Measurements from ENCODE around the gene TMBIM1. TPM values are rescaled to one million over a fixed set of nuclear protein-coding genes. Genes with fewer than 3 reads are reported as not detected.
A peak's percentile ranks its signal among the peaks of the same experiment; 100 is the strongest.
"Not testable (repeated sequence)": the region's sequence is repeated elsewhere in the genome, so short reads cannot be mapped to it uniquely, and the experiment has no call there.

Gene TMBIM1
- total RNA-seq, 4 donors from 2014 or later: 183 to 282 (median 202) TPM

DNA sequence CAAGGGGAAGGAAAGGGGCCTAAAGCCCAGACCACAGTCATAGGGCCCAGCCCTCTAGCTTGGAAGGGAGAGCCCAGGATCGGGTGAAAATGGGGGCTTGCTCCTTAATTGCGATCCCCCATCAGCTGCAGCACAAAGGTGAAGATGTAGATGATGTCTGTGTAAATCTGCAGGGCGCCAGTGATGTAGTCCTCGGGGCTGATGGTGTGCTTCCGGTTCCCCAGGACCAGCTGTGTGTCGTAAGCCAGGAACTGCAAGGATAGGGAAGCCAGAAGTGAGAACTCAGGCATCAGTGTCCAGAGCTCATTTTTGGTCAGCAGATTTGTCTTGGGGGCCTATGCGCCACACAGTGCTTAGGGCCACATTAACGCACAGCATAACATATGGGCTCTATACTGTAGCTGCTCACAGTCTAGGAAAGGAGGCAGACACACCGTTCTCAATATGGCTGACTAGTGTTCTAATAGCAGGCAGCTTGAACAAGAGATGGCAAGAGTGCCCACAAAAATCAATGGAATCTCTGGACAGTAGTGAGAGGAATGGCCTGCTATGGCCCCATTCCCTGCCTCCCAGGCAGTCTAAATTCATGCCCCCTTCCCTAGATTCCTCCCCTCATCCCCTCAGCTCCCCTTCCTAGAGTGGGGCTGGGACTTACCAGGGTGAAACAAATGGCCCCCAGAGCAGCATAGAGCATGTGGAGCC, 16.8 kb downstream of the TMBIM1 start:
- Histone ChIP-seq H3K36me3 (peaks cover 3 to 71% (median 28%) of the 10 kb centered on the region in 3 donors), H3K9me3 (no peaks in the 10 kb centered on the region), H3K4me3 (no peak overlapping the region), H3K27ac (peak overlapping the region in 2 of 4 donors; percentile 77 to 95), H3K27me3 (no peaks in the 10 kb centered on the region), H3K4me1 (peaks cover 0 to 64% (median 25%) of the 10 kb centered on the region in 4 donors)
- 86% methylated on average over 9 of the region's 9 CpGs for WGBS, 2 donors
- DNase-seq (ENCODE audit: low spot score in 2 of 2): no peak
- TF ChIP-seq, protein P1, sequence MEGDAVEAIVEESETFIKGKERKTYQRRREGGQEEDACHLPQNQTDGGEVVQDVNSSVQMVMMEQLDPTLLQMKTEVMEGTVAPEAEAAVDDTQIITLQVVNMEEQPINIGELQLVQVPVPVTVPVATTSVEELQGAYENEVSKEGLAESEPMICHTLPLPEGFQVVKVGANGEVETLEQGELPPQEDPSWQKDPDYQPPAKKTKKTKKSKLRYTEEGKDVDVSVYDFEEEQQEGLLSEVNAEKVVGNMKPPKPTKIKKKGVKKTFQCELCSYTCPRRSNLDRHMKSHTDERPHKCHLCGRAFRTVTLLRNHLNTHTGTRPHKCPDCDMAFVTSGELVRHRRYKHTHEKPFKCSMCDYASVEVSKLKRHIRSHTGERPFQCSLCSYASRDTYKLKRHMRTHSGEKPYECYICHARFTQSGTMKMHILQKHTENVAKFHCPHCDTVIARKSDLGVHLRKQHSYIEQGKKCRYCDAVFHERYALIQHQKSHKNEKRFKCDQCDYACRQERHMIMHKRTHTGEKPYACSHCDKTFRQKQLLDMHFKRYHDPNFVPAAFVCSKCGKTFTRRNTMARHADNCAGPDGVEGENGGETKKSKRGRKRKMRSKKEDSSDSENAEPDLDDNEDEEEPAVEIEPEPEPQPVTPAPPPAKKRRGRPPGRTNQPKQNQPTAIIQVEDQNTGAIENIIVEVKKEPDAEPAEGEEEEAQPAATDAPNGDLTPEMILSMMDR (IDR thresholded peaks at IDR 0.05): no peak
- TF ChIP-seq EP300 (IDR thresholded peaks at IDR 0.05) (no peak), POLR2A (IDR thresholded peaks at IDR 0.05) (no peak)

DNA sequence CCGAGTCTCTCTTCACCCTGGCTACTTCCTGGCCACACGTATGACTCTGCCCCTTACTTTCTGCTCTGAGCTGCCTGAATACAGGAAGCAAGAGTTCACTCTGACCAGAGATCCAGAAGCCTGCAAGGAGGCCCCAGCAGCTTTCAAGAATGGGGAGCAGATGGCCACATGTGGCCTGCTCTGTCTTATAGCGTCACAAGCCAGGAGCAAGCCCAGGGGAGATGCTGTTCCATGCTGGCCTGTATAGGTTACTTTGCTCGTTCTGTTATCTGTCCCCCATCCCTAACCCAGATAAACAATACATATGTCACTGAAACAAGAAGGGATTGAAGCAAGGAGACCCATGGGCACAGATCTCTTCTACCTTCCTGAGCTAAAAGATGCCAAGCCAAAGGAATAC, 17.7 kb downstream of the TMBIM1 start:
- Histone ChIP-seq H3K27ac (peak overlapping the region in 3 of 4 donors; percentile 24 to 95 (median 77)), H3K36me3 (peaks cover 3 to 62% (median 28%) of the 10 kb centered on the region in 3 donors), H3K4me1 (peaks cover 0 to 60% (median 25%) of the 10 kb centered on the region in 4 donors)

DNA sequence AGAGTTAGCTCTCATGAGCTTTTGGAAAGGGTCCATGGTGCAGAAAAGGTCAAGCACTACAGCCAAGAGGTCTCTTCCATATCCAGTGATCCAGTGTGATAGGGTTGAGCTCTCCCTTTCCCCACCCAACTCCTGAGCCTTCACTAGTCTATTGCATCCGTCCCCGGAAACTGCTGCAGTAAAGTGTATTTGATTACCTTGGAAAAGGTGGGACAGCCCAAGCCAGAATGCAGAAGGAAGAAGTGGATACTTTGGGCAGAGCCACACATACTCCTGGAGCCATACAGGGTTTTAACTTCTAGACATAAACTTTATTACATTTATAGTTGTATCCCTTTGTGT, 18.4 kb downstream of the TMBIM1 start:
- Histone ChIP-seq H3K4me1 (peaks cover 3 to 59% (median 29%) of the 10 kb centered on the region in 4 donors), H3K36me3 (peaks cover 0 to 55% (median 28%) of the 10 kb centered on the region in 3 donors), H3K27ac (peak overlapping the region in 3 of 4 donors; percentile 24 to 95 (median 77)), H3K27me3 (no peaks in the 10 kb centered on the region), H3K4me3 (no peak overlapping the region), H3K9me3 (no peaks in the 10 kb centered on the region)
- 75 to 80% methylated on average over 2 of the region's 2 CpGs for WGBS, 2 donors
- TF ChIP-seq, protein P1 (IDR thresholded peaks at IDR 0.05): no peak
- TF ChIP-seq EP300 (IDR thresholded peaks at IDR 0.05): no peak
- TF ChIP-seq POLR2A (IDR thresholded peaks at IDR 0.05): no peak
- DNase-seq (ENCODE audit: low spot score in 2 of 2): no peak

More for the DNA sequence above, 17.7 kb downstream of the TMBIM1 start:
- no peak for DNase-seq (ENCODE audit: low spot score in 2 of 2)
- H3K27me3 ChIP-seq: no peaks in the 10 kb centered on the region
- H3K4me3 ChIP-seq: no peak overlapping the region
- TF ChIP-seq POLR2A (IDR thresholded peaks at IDR 0.05): no peak
- TF ChIP-seq, protein P1 (IDR thresholded peaks at IDR 0.05): no peak
- TF ChIP-seq EP300 (IDR thresholded peaks at IDR 0.05): no peak
- no peaks in the 10 kb centered on the region for H3K9me3 ChIP-seq
- 67 to 76% methylated on average over 4 of the region's 4 CpGs for WGBS, 2 donors

DNA sequence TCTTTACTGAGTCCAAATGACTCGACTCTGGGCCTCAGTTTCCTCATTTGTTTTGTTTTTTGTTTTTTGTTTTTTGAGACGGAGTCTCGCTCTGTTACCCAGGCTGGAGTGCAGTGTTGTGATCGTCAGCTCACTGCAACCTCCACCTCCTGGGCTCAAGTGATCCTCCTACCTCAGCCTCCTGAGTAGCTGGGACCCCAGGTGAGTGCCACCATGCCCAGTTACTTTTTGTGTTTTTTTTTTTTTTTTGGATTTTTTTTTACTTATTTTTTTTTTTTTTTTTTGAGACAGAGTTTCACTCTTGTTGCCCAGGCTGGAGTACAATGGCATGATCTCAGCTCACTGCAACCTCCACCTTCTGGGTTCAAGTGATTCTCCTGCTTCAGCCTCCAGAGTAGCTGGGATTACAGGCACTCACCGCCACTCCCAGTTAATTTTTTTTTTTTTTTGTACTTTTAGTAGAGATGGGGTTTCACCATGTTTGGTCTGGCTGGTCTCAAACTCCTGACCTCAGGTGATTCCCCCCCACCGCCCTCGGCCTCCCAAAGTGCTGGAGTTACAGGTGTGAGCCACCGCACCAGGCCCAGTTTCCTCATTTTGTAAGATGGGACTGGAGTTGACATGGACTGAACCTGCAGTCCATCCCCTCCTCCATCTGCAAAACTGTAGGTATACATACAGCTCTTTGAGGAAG, 18.9 kb downstream of the TMBIM1 start:
- Histone ChIP-seq H3K36me3 (peaks cover 0 to 49% (median 28%) of the 10 kb centered on the region in 3 donors), H3K27ac (peak overlapping the region; percentile 47 to 95 (median 74)), H3K4me1 (peaks cover 5 to 64% (median 33%) of the 10 kb centered on the region in 4 donors)
- not testable (repeated sequence) for H3K4me3 ChIP-seq; DNase-seq (ENCODE audit: low spot score in 2 of 2); H3K9me3 ChIP-seq; H3K27me3 ChIP-seq
- 72 to 74% methylated on average over 8 of the region's 8 CpGs for WGBS, 2 donors

DNA sequence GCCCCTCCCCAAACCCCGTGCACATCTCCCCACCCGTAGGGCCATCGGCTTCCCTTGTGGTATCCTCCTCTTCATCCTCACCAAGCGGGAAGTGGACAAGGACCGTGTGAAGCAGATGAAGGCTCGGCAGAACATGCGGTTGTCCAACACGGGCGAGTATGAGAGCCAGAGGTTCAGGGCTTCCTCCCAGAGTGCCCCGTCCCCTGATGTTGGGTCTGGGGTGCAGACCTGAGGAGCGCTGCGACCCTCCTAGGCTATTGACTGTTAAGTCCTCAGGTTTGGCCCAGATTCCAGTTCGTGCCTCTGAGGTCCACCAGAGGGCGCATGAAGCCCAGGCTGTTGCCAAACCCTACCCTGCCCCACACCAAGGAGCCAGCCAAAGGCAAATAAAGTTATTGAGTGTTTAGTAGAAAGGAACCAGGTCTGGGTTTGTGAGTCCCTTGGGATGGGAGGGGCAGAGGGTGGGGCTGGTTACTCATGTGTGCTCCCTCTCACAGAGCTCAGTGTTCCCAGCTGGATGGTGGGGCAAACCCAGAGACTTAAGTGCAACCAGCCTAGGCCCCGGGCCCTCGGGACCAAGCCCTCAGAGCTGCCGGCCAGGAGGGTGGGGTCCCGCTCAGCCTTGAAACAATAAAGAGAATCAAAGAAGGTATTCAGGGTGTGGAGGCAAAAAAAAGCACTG, 19.6 kb downstream of the TMBIM1 start:
- DNase-seq (ENCODE audit: low spot score in 2 of 2): peak; percentile 92
- peaks cover 5 to 68% (median 33%) of the 10 kb centered on the region in 4 donors for H3K4me1 ChIP-seq
- peak overlapping the region in 1 of 4 donors; percentile 94 for H3K4me3 ChIP-seq
- H3K36me3 ChIP-seq: peaks cover 0 to 49% (median 24%) of the 10 kb centered on the region in 3 donors
- H3K27ac ChIP-seq: peak overlapping the region; percentile 47 to 95 (median 74)
- TF ChIP-seq, protein P1 (IDR thresholded peaks at IDR 0.05): peak; percentile 83 to 96 (median 93)
- TF ChIP-seq EP300 (IDR thresholded peaks at IDR 0.05): peak; percentile 88 to 93
- TF ChIP-seq POLR2A (IDR thresholded peaks at IDR 0.05): no peak
- H3K9me3 ChIP-seq: no peaks in the 10 kb centered on the region
- H3K27me3 ChIP-seq: no peaks in the 10 kb centered on the region
- WGBS, 2 donors: 12% methylated on average over 17 to 18 of the region's 18 CpGs

Data from tibial nerve (tissue), 4 donors.